Neural progenitor cell (in vitro differentiated cells): ENCODE measurements around the gene LYSMD1.

Source experiments
- CTCF ChIP-seq: fragments of 200-600 bp; sonication (generic); IDR thresholded peaks from 2 replicates; pipeline ENCODE4 v1.5.1; 2017; ENCODE audit warnings: antibody characterized with exemption, mild to moderate bottlenecking
- EZH2 ChIP-seq: fragments of 200-600 bp; sonication (generic); IDR thresholded peaks from 2 replicates; pipeline ENCODE4 v1.6.1; 2017; ENCODE audit warnings: antibody characterized with exemption, mild to moderate bottlenecking, moderate library complexity

GRCh38 chr1:151124763-151125403 is 40.8 kb downstream of the LYSMD1 start:
- no peak for TF ChIP-seq CTCF
- TF ChIP-seq EZH2, result no peak
